Measurements from ENCODE around the gene ANO9. TPM values are rescaled to one million over a fixed set of nuclear protein-coding genes. Genes with fewer than 3 reads are reported as not detected.

Gene ANO9, protein sequence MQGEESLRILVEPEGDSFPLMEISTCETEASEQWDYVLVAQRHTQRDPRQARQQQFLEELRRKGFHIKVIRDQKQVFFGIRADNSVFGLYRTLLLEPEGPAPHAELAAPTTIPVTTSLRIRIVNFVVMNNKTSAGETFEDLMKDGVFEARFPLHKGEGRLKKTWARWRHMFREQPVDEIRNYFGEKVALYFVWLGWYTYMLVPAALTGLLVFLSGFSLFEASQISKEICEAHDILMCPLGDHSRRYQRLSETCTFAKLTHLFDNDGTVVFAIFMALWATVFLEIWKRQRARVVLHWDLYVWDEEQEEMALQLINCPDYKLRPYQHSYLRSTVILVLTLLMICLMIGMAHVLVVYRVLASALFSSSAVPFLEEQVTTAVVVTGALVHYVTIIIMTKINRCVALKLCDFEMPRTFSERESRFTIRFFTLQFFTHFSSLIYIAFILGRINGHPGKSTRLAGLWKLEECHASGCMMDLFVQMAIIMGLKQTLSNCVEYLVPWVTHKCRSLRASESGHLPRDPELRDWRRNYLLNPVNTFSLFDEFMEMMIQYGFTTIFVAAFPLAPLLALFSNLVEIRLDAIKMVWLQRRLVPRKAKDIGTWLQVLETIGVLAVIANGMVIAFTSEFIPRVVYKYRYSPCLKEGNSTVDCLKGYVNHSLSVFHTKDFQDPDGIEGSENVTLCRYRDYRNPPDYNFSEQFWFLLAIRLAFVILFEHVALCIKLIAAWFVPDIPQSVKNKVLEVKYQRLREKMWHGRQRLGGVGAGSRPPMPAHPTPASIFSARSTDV
- 0.07 TPM in 1 of 2 replicates, not detected in the other for total RNA-seq

DNA sequence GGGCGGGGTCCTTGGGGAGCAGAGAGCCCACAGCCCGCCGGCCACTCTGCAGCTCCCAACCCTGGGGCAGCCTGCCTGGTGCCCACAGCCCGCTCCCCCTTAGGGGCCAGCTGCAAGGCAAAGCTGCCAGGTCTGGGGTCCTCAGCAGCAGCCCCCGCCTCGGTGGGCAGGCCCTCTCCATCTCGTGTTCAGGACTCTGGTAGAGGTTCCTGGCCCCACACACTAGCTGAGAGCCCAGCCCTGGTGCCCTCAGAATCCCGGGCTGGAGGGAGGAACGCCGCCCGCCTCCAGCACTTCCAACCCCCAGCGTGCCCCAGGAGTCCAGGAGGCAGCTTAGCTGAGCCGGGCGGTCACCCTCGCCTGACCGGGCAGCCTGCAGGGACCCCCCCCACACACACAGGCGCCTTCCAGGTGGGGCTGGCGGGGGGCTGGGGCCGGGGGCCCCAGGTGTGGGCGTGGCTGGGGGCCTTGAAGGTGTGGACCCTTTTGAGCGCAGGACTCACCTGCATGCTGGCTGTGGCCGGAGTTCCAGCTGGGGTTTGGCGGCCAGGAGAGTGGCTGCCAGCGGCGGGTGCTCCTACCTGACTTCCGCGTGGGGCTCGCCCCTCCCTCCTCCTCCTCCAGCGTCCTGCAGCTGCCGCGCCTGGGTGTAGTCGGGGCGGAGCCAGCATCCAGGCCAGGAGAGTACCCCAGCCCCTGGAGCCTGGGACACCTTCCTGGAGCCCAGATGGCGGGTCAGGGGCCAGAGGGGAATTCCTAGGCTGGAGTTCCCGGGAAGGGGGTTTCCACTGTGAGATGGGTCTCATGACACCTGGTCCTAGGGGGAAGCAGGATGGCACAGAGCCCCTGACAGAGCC, at the start of gene ANO9:
Gene ANO9 (minus strand): TSS at position 594 of the 857 bp plus-strand sequence. CDS start 85 bp downstream, at position 509.
- no peak for DNase-seq (ENCODE audit: low read depth, low spot score)

DNA sequence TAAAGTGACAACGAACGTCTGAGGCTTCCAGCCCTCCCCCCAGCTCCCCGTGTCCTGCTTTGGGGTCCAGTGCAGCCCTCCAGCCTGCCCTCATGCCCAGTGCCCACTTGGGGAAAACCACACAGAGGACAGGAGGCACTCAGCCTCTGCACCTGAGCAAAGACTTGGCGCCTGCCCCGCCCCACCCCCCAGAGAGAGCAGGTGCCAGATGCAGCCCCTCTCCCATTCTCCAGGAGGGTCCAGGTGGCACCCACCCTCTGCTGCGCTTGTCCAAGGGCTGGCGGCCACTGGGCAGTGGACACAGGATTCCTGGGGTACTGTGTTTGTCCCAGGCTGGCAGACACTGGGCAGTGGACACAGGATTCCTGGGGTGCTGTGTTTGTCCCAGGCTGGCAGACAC, 49.5 kb upstream of the ANO9 start:
- no peak for DNase-seq (ENCODE audit: low read depth, low spot score)

DNA sequence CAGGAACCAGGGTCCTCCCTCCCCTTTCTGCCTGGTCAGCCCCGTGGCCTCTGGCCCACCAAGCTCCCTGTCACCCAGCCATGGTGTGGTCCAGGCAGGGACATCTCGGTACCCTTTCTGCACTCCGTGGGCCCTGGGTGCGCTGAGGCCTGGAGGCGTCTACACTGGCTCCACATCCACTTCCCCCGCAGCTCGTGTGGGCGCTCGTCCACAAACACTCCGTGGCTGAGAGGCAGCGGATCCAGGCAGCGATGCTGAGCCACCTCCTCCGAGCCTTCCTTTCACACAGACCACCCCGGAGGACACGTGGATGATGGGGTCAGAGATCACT, 49.1 kb upstream of the ANO9 start:
- DNase-seq (ENCODE audit: low read depth, low spot score) = no peak

DNA sequence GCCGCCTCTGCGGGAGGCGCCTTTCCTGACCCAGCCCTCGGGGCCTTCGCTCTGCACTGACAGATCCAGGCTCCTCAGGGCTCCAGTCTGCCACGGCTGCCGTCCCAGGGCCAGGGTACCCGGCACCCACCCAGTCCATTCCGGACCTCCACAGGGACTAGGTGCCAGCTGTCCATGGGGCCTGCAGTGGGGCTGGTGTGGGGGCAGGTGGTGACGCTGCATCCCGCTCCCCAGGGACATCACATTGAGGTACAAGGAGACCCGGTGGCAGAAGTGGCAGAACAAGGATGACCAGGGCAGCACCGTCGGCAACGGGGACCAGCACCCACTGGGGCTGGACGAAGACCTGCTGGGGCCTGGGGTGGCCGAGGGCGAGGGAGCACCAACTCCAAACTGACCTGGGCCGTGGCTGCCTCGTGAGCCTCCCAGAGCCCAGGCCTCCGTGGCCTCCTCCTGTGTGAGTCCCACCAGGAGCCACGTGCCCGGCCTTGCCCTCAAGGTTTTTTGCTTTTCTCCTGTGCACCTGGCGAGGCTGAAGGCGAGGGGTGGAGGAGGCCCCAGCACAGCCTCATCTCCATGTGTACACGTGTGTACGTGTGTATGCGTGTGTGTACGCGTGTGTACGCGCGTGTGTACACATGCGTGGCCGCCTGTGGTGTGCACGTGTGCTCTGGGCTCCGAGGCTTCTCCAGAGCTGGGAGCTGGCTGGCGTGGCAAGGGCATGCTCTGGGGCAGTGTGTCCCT, 48.5 kb upstream of the ANO9 start:
- DNase-seq (ENCODE audit: low read depth, low spot score) = no peak

DNA sequence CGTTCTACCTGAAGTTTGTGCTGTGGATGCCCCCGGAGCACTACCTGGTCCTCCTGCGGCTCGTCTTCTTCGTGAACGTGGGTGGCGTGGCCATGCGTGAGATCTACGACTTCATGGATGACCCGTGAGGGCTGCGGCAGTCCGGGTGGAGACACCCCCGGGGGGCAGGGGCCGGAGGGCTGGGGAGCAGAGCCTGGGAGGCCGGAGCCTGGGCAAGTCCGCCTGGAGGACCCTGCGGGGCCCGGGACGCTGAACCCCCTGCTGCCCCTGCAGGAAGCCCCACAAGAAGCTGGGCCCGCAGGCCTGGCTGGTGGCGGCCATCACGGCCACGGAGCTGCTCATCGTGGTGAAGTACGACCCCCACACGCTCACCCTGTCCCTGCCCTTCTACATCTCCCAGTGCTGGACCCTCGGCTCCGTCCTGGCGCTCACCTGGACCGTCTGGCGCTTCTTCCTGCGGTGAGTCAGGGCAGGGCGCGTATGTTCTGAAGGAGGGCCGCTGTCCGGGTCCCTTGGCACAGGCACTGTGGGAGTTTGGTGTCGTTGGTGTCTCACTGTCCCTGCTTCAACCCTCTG, 47.9 kb upstream of the ANO9 start:
- DNase-seq (ENCODE audit: low read depth, low spot score) = no peak

DNA sequence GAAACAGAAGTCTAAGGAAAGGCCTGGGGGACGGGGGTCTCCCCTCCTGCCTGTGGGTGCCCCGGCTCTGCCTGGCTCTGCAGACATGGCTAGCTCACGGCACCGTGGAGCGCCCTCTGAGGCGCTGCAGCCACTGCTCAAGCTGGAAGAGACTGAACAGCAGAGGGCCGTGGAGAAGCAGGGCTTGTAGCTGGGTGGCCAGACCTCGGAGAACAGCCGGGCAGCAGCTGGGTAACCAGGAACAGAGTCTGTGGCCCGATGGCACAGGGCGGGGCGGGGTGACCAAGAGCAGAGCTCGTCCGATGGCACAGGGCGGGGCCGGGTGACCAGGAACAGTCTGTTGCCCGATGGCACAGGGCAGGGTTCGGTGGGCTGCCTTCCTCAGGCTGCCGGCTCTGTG, 47.2 kb upstream of the ANO9 start:
- DNase-seq (ENCODE audit: low read depth, low spot score) = no peak

DNA sequence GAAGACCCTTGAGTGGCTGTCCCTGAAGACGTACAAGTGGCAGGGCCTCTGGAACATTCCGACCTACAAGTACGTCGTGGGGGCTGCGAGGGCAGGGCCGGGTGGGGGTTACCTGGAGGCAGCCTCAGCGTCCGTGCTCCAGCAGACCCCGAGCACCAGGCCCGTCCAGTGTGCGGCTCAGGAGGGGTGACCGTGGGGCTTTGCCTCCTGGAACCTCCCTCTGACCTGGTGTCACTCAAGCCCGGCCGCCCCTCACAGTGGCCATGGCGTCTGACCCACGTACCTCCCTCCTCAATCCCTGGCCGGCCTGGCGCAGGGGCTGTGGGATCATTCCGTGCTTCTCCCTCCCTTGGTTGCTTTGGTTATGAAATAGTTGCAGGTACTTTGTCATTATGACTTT, 46.8 kb upstream of the ANO9 start:
- DNase-seq (ENCODE audit: low read depth, low spot score) = no peak

DNA sequence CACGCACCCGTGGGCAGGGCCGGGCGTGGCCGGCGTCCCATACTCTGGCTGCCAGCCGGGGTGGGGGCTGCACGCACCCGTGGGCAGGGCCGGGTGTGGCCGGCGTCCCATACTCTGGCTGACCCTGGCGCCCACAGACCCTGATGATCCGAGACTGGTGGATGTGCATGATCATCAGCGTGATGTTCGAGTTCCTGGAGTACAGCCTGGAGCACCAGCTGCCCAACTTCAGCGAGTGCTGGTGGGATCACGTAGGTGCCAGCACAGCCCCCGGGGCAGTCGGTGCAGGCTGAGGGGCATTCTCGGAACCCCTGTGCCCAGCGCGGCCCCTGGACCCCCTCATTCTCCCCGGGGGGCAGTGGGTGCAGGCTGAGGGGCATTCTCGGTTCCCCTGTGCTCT, 46.3 kb upstream of the ANO9 start:
- DNase-seq (ENCODE audit: low read depth, low spot score) = no peak

DNA sequence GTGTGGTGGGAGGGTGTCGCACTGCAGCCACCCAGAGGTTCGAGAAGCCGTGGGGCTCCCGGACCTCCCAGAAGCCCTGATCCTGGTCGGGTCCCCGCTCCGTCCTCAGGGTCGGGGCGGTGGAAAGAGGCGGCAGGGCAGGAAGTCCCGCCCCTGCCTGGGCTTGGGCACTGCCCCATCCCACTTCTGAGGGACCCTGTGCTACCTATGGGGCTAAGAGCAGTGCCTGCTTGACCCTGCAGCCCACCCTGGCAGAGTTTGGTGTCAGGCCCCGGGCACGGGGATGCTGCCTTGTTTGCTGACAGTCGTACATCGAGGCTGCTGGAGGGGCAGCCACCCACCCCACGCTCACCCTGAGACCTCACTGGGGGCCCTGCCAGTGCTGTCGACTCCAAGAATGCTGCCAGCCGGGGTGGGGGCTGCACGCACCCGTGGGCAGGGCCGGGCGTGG, 45.8 kb upstream of the ANO9 start:
- DNase-seq (ENCODE audit: low read depth, low spot score) = no peak

DNA sequence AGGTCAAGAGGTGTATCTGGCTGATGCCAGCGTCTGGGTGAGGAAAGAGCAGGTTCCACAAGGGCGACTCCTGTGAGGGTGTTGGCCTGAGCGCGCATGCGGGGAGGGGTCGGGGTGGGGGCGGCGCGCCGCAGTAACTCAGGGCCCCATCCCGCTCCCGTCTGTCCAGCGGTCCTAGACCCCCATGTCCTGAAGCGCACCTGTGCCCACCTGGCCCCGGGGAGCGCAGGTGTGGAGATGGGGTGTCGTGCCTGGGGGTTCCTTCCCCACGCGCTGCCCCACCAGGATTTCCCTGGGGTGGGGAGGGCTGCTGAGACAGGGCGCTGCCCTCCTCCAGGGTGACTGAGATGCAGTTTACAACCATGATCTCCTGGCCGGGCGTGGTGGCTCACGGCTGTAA, 44.4 kb upstream of the ANO9 start:
- DNase-seq (ENCODE audit: low read depth, low spot score) = no peak

DNA sequence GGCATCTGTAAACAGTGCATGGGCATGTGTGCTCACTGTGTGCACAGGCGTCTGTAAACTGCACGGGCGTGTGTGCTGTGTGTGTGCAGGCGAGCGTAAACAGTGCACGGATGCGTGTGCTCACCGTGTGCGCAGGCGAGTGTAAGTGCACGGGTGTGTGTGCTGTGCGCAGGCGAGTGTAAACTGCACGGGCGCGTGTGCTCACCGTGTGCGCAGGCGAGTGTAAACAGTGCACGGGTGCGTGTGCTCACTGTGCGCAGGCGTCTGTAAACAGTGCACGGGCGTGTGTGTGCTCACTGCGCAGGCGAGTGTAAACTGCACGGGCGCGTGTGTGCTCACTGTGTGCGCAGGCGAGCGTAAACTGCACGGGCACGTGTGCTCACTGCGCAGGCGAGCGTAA, 42.8 kb upstream of the ANO9 start:
- no peak for DNase-seq (ENCODE audit: low read depth, low spot score)

DNA sequence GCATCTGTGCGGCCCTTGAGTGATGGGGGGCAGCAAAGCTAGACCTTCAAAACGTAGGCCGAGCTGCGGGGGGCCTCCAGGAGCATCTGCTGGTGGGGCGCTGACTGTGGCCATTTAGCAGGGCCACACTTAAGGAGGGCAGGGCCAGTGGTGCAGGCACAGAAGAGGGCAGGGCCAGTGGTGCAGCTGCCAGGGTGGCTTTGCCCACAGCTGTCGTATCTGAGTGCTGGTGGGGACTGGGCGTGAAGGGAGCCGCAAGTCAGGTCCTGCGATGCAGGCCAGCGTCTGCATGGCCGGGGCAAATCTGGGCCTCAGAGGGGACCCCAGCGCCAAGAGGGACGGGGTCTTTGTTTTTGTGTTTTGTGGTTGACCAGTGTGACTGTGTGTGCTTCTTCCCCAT, 37.5 kb upstream of the ANO9 start:
- no peak for DNase-seq (ENCODE audit: low read depth, low spot score)

DNA sequence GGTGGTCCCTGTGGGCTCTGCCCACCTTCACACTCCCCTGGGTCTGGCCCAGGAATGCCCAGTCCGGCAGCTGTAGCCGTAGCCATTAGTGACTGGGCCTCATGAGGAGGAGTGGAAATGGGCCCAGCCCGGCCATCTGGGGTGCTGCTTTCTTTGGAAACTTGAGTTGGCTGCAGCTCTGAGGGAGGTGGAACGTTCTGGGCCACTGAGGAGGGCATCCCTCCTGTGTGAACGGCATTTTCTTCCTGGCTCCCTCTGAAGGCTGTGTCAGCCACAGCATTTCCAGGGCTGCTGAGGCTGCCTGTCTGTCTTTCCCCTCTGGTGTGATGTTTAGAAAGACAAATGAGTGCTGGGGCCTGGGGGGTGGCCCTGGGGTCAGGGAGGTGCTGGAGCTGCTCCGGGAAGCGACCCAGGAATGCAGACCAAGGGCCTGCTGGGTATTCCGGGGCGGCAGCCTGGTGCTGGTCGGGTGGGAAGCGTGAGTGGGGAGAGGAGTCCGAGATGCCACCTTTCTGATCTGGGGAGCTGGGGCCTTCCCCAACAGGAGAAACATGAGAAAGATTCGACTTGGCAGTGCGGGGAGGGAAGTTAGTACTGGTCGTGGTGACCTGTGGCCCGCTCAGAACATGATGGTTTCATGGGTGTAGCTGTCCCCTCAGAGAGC, 35.4 kb upstream of the ANO9 start:
- no peak for DNase-seq (ENCODE audit: low read depth, low spot score)

DNA sequence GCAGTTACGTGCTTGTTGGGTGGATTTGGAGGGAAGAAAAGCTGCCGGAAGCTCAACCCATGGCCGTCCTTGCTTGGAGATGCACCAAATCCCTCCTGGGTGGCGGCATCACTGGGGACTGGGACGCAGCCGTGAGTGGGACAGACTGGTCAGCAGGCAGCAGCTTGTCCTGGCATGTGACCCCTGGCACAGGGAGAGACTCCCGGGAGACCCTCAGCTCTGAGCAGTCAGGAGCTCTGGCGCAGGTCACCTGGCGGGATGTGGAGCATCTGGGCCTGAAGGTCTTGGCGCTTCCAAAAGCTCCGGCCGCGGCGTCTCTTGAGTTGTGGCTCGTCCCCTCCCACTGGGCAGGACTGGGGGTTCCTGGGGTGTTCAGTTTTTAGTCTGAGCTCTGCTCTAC, 34.6 kb upstream of the ANO9 start:
- no peak for DNase-seq (ENCODE audit: low read depth, low spot score)

DNA sequence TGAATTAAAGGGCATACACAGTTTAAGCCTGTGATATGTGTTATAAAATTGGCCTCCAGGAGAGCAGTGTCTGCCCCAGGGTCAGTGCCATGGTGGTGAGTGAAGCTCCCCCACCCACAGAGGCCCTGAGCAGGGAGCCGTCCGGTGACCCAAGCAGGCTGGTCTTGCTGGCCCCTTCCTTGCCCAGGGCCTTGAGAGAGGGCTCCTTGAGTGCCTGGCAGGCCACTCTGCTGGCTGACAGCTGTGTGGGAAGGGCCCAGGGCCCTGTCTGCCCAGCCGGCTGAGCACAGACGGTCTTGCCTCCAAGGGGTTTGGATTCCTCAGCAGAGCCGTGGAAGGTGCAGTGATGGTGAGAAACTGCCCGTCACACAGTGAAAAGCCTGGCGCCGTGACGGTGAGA, 34.1 kb upstream of the ANO9 start:
- no peak for DNase-seq (ENCODE audit: low read depth, low spot score)

DNA sequence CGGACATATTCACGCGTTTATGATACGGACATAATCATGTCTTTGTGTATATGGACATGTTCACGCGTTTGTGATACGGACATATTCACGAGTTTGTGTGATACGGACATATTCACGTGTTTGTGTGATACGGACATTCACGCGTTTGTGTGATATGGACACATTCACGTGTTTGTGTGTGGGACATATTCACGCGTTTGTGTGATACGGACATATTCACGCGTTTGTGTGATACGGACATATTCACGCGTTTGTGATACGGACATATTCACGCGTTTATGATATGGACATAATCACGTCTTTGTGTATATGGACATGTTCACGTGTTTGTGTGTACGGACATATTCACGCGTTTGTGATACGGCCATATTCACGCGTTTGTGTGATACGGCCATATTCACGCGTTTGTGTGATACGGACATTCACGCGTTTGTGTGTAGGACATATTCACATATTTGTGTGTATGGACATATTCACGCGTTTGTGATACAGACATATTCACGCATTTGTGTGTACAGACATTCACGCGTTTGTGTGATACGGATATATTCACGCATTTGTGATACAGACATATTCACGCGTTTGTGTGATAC, 33.2 kb upstream of the ANO9 start:
- DNase-seq (ENCODE audit: low read depth, low spot score) = no peak

DNA sequence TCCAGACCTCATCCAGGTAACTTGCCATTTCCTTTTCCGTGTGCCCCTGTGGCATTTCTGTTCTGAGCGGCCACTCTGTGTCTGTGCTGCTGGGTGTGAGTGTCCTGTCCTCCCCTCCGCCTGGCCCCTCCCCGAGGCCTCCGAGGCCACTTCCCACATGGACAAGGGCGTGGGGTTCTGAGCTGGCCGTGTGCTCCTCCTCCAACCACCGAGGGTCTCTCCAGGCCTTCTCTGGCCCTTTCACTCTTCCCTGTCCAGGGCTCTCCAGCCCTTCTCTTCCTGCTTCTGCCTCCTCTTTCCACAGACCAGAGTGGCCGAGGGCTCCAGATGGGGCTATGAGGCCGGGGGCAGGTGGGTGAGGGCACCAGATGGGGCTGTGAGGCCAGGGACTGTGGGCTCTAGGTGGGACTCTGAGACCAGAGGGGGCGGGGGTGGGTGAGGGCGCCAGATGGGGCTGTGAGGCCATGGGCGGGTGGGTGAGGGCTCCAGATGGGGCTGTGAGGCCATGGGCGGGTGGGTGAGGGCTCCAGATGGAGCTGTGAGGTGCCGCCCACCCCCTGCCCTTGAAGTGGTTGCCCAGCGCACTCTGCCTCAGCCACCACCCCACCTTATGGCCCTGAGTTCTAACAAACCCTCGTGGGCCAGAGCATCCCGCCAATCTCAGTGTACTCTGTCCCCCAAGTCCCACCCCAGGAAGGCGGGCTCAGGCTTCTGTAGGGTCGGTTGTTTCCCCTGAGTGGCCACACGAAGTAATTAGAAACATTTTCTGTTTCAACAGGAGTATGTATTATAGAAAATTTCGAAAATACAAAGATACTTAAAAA, 32.4 kb upstream of the ANO9 start:
- DNase-seq (ENCODE audit: low read depth, low spot score) = no peak

DNA sequence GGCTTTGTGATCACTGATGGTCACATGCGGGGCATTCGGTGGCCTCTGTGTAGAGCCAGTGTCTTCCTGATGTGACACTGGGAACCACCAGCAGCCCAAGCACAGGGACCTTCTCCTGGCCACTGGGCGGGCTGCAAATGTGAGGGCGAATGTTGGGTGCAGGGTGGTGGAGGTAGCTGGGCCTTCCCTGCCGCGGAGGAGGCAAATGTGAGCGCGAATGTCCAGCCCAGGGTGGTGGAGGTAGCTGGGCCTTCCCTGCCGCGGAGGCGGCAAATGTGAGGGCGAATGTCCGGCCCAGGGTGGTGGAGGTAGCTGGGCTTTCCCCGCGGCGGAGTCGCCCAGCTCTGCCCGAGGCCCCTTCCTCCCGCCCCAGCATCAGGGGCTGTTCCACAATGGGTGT, 31.6 kb upstream of the ANO9 start:
- no peak for DNase-seq (ENCODE audit: low read depth, low spot score)

DNA sequence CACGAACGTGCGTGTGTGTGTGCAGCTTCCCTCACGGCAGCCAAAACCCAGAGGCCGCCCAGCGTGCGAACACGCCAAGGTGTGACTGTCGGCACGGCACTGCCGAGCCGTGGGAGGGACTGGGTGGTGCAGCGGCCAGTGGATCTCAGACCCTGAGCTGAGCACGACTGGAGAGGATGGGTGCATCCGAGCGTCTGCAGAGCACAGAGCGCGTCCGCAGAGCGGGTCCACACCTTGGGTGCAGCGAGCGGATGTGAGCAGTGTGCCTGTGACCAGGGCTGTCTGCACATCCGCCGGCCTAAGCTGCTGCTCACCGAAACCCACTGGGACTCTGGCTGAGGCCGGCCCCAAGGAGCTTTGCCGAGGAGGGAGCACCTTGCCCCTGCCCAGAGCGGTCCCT, 31.0 kb upstream of the ANO9 start:
- no peak for DNase-seq (ENCODE audit: low read depth, low spot score)
